Tibial nerve (tissue), 4 donors: ENCODE results near the gene SEMA6B. TPM values are rescaled to one million over a fixed set of nuclear protein-coding genes. Genes with fewer than 3 reads are reported as not detected.
A peak's percentile ranks its signal among the peaks of the same experiment; 100 is the strongest.

Source experiments
- DNase-seq, 2 donors: peaks; one replicate each; pipeline ENCODE4 v3.0.0-alpha.2; 2019; ENCODE audit warnings: low spot score in 2 of 2
- H3K27ac ChIP-seq, 4 donors: fragments of 200-600 bp; sonication (generic) in 3 of 4; one replicate each; pipeline ENCODE4 v1.5.1; 2017 to 2019; ENCODE audit warnings: mild to moderate bottlenecking in 1 of 4
- H3K27me3 ChIP-seq, 2 donors: fragments of 200-600 bp; sonication (generic) in 1 of 2; one replicate each; pipeline versions ENCODE4 v1.5.1 to v1.6.0; 2017 to 2019
- H3K36me3 ChIP-seq, 3 donors: fragments of 200-600 bp; sonication (generic); one replicate each; pipeline ENCODE4 v1.5.1; 2018 to 2019
- H3K4me1 ChIP-seq, 4 donors: fragments of 200-600 bp; sonication (generic) in 3 of 4; one replicate each; pipeline ENCODE4 v1.5.1; 2017 to 2019
- H3K4me3 ChIP-seq, 4 donors: fragments of 200-600 bp; sonication (generic) in 3 of 4; one replicate each; pipeline ENCODE4 v1.5.1; 2017 to 2019; ENCODE audit warnings: mild to moderate bottlenecking in 1 of 4, moderate library complexity in 1 of 4
- H3K9me3 ChIP-seq, 4 donors: fragments of 200-600 bp; sonication (generic) in 3 of 4; one replicate each; pipeline ENCODE4 v1.5.1; 2017 to 2019
- CTCF ChIP-seq, 5 experiments: fragments of 200-600 bp in 3 of 5; fragments of 450-650 bp in 2 of 5; sonication (generic) in 3 of 5; IDR thresholded peaks; one replicate each; pipeline ENCODE4 v1.5.1; 2016 to 2019; ENCODE audit warnings: antibody characterized with exemption in 5 of 5, mild to moderate bottlenecking in 3 of 5, moderate library complexity in 2 of 5
- EP300 ChIP-seq, 2 donors: sonication (generic); formaldehyde crosslinking; IDR thresholded peaks; one replicate each; pipeline ENCODE4 v1.6.1; 2017; ENCODE audit warnings: antibody characterized with exemption in 2 of 2, mild to moderate bottlenecking in 1 of 2
- POLR2A ChIP-seq, 2 donors: fragments of 450-650 bp; IDR thresholded peaks; one replicate each; pipeline ENCODE4 v1.6.1; 2017; ENCODE audit warnings: antibody characterized with exemption in 2 of 2, mild to moderate bottlenecking in 2 of 2, moderate library complexity in 2 of 2
- WGBS, 2 donors: methylation state at CpG; one replicate each; pipeline ENCODE4 v1.1.5; 2018; 5-methylcytosine and 5-hydroxymethylcytosine counted together
- total RNA-seq, 4 donors: library from RNA; depleted of rRNA; stranded (reverse); fragments of >200 nt; gene quantifications; one replicate each; pipeline ENCODE4 v1.1.0, GENCODE V29; 2016

SEMA6B gene
- total RNA-seq, 4 donors from 2014 or later = 1.5 to 18.6 (median 7.4) TPM

- H3K27ac ChIP-seq = peak overlapping the region in 1 of 4 donors; percentile 54
- H3K4me1 ChIP-seq = peaks cover 0 to 14% (median 0%) of the 10 kb centered on the region in 4 donors
- no peak overlapping the region for H3K4me3 ChIP-seq
- peaks cover 2 to 93% (median 5%) of the 10 kb centered on the region in 3 donors for H3K36me3 ChIP-seq
- no peaks in the 10 kb centered on the region for H3K9me3 ChIP-seq
- TF ChIP-seq EP300 (IDR thresholded peaks at IDR 0.05) = no peak
- TF ChIP-seq POLR2A (IDR thresholded peaks at IDR 0.05) = no peak
- TF ChIP-seq CTCF (IDR thresholded peaks at IDR 0.05) = no peak
- 78 to 89% methylated on average over 29 to 30 of the region's 37 CpGs for WGBS, 2 donors
- H3K27me3 ChIP-seq = no peaks in the 10 kb centered on the region
- DNase-seq = no peak
Observed at GRCh38 chr19:4502282-4503131, 57.0 kb downstream of the SEMA6B start.

- Histone ChIP-seq H3K4me3 (no peak overlapping the region), H3K4me1 (peaks cover 0 to 14% (median 0%) of the 10 kb centered on the region in 4 donors), H3K27me3 (no peaks in the 10 kb centered on the region), H3K36me3 (peaks cover 3 to 100% (median 5%) of the 10 kb centered on the region in 3 donors), H3K27ac (peak overlapping the region in 1 of 4 donors; percentile 38), H3K9me3 (no peaks in the 10 kb centered on the region)
- TF ChIP-seq EP300 (IDR thresholded peaks at IDR 0.05) = no peak
- TF ChIP-seq CTCF (IDR thresholded peaks at IDR 0.05) = no peak
- 74 to 81% methylated on average over 25 of the region's 25 CpGs for WGBS, 2 donors
- no peak for DNase-seq
Observed at GRCh38 chr19:4501691-4502090, 57.8 kb downstream of the SEMA6B start.

- no peak for DNase-seq
- 91 to 93% methylated on average over 23 to 25 of the region's 29 CpGs for WGBS, 2 donors
Observed at GRCh38 chr19:4500841-4501591, 58.5 kb downstream of the SEMA6B start.

GRCh38 chr19:4499855-4500254, 59.6 kb downstream of the SEMA6B start:
- H3K36me3 ChIP-seq = peaks cover 3 to 100% (median 11%) of the 10 kb centered on the region in 3 donors
- H3K9me3 ChIP-seq = no peaks in the 10 kb centered on the region
- peaks cover 0 to 11% (median 0%) of the 10 kb centered on the region in 4 donors for H3K4me1 ChIP-seq
- no peak overlapping the region for H3K4me3 ChIP-seq
- no peak overlapping the region for H3K27ac ChIP-seq
- TF ChIP-seq EP300 (IDR thresholded peaks at IDR 0.05) (no peak), CTCF (IDR thresholded peaks at IDR 0.05) (no peak), POLR2A (IDR thresholded peaks at IDR 0.05) (no peak)
- WGBS, 2 donors = 78 to 81% methylated on average over 13 to 15 of the region's 15 CpGs
- H3K27me3 ChIP-seq = no peaks in the 10 kb centered on the region
- no peak for DNase-seq

More at GRCh38 chr19:4500841-4501591, 58.5 kb downstream of the SEMA6B start:
- TF ChIP-seq EP300 (IDR thresholded peaks at IDR 0.05) (no peak), CTCF (IDR thresholded peaks at IDR 0.05) (no peak), POLR2A (IDR thresholded peaks at IDR 0.05) (no peak)
- Histone ChIP-seq H3K27me3 (no peaks in the 10 kb centered on the region), H3K4me1 (peaks cover 0 to 14% (median 0%) of the 10 kb centered on the region in 4 donors), H3K9me3 (no peaks in the 10 kb centered on the region), H3K4me3 (no peak overlapping the region), H3K36me3 (peaks cover 3 to 100% (median 10%) of the 10 kb centered on the region in 3 donors), H3K27ac (no peak overlapping the region)
